GM10847 (cell line): ENCODE data around the gene WDR64.

Source experiments
- POLR2A ChIP-seq: IDR thresholded peaks from 2 replicates; pipeline ENCODE4 v1.6.1; 2011; ENCODE audit not compliant: insufficient read length; ENCODE audit errors: extremely low read depth

Gene WDR64

GRCh38 chr1:241706967-241707366, 54.9 kb downstream of the WDR64 start:
- TF ChIP-seq POLR2A = no peak

GRCh38 chr1:241707442-241707841, 55.4 kb downstream of the WDR64 start:
- TF ChIP-seq POLR2A = no peak

- no peak for TF ChIP-seq POLR2A
Observed at GRCh38 chr1:241711326-241711725, 59.2 kb downstream of the WDR64 start.

GRCh38 chr1:241713316-241713715, 61.2 kb downstream of the WDR64 start:
- no peak for TF ChIP-seq POLR2A

- TF ChIP-seq POLR2A = no peak
Observed at GRCh38 chr1:241714321-241715218, 62.5 kb downstream of the WDR64 start.

GRCh38 chr1:241715435-241715834, 63.4 kb downstream of the WDR64 start:
- TF ChIP-seq POLR2A = no peak

GRCh38 chr1:241715956-241716355, 63.9 kb downstream of the WDR64 start:
- TF ChIP-seq POLR2A = no peak

- no peak for TF ChIP-seq POLR2A
Observed at GRCh38 chr1:241716915-241717656, 65.0 kb downstream of the WDR64 start.

GRCh38 chr1:241717975-241718374, 65.9 kb downstream of the WDR64 start:
- TF ChIP-seq POLR2A = no peak

GRCh38 chr1:241721011-241721410, 68.9 kb downstream of the WDR64 start:
- no peak for TF ChIP-seq POLR2A

GRCh38 chr1:241722947-241723346, 70.9 kb downstream of the WDR64 start:
- TF ChIP-seq POLR2A = no peak

GRCh38 chr1:241724741-241725356, 72.8 kb downstream of the WDR64 start:
- TF ChIP-seq POLR2A = no peak

GRCh38 chr1:241730031-241730430, 78.0 kb downstream of the WDR64 start:
- no peak for TF ChIP-seq POLR2A

GRCh38 chr1:241733899-241734298, 81.8 kb downstream of the WDR64 start:
- TF ChIP-seq POLR2A = no peak

- TF ChIP-seq POLR2A = no peak
Observed at GRCh38 chr1:241734533-241734932, 82.5 kb downstream of the WDR64 start.

- TF ChIP-seq POLR2A = no peak
Observed at GRCh38 chr1:241736387-241736786, 84.3 kb downstream of the WDR64 start.

- TF ChIP-seq POLR2A = no peak
Observed at GRCh38 chr1:241738284-241739078, 86.4 kb downstream of the WDR64 start.
